IPS-15b (cell line): ENCODE measurements around the gene ARHGAP8.
"Not testable (repeated sequence)": the region's sequence is repeated elsewhere in the genome, so short reads cannot be mapped to it uniquely, and the experiment has no call there.

Experiments used
- H3K27me3 ChIP-seq: one replicate; pipeline ENCODE4 v1.6.1; 2013; ENCODE audit warnings: low read length; ENCODE audit not compliant: control insufficient read depth, insufficient read depth
- H3K36me3 ChIP-seq: one replicate; pipeline ENCODE4 v1.6.1; 2013; ENCODE audit warnings: low read length; ENCODE audit not compliant: control insufficient read depth, insufficient read depth
- H3K4me1 ChIP-seq: one replicate; pipeline ENCODE4 v1.6.1; 2013; ENCODE audit warnings: mild to moderate bottlenecking, low read length; ENCODE audit not compliant: control insufficient read depth, insufficient read depth
- H3K4me3 ChIP-seq: one replicate; pipeline ENCODE4 v1.5.1; 2013; ENCODE audit warnings: low read depth, low read length
- H3K9ac ChIP-seq: one replicate; pipeline ENCODE4 v1.6.1; 2013; ENCODE audit warnings: low read depth, mild to moderate bottlenecking, low read length
- H3K9me3 ChIP-seq: one replicate; pipeline ENCODE4 v1.6.1; 2013; ENCODE audit warnings: mild to moderate bottlenecking, low read length; ENCODE audit not compliant: control insufficient read depth, insufficient read depth

ARHGAP8 gene

GRCh38 chr22:44846726-44847275 is 94.4 kb downstream of the ARHGAP8 start:
- Histone ChIP-seq H3K9ac (no peak overlapping the region), H3K27me3 (no peaks in the 10 kb centered on the region), H3K36me3 (peaks cover 12% of the 10 kb centered on the region), H3K4me1 (no peaks in the 10 kb centered on the region), H3K9me3 (no peaks in the 10 kb centered on the region), H3K4me3 (no peak overlapping the region)

GRCh38 chr22:44847380-44847779 is 95.0 kb downstream of the ARHGAP8 start:
- H3K4me3 ChIP-seq: no peak overlapping the region
- H3K9ac ChIP-seq: no peak overlapping the region
- H3K4me1 ChIP-seq: no peaks in the 10 kb centered on the region
- H3K36me3 ChIP-seq: peaks cover 11% of the 10 kb centered on the region
- H3K9me3 ChIP-seq: no peaks in the 10 kb centered on the region
- H3K27me3 ChIP-seq: no peaks in the 10 kb centered on the region

DNA sequence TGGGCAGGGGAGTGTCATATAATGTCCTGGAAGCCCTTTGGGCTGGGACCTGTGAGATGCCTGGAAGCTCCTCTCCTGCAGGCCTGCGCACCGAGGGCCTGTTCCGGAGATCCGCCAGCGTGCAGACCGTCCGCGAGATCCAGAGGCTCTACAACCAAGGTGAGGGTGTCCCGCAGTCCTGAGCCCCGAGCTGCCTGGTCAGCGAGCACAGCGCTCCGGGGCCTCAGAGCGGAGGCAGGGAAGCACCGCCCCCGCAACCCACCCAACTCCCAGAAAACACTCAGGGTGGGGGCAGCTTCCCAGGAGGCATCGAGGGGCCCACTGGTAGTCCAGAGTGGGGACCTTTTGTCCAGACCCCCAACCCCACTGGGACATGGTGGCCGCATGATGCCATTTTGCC is 95.5 kb downstream of the ARHGAP8 start:
- H3K4me3 ChIP-seq: no peak overlapping the region
- no peak overlapping the region for H3K9ac ChIP-seq
- H3K4me1 ChIP-seq: no peaks in the 10 kb centered on the region
- H3K36me3 ChIP-seq: peaks cover 11% of the 10 kb centered on the region
- H3K9me3 ChIP-seq: no peaks in the 10 kb centered on the region
- H3K27me3 ChIP-seq: no peaks in the 10 kb centered on the region

- no peak overlapping the region for H3K9ac ChIP-seq
- no peaks in the 10 kb centered on the region for H3K27me3 ChIP-seq
- H3K4me1 ChIP-seq: no peaks in the 10 kb centered on the region
- peaks cover 11% of the 10 kb centered on the region for H3K36me3 ChIP-seq
- H3K9me3 ChIP-seq: no peaks in the 10 kb centered on the region
- H3K4me3 ChIP-seq: no peak overlapping the region
Measured at GRCh38 chr22:44848296-44848741, 95.9 kb downstream of the ARHGAP8 start.

- Histone ChIP-seq H3K4me1 (no peaks in the 10 kb centered on the region), H3K9ac (no peak overlapping the region), H3K9me3 (no peaks in the 10 kb centered on the region), H3K27me3 (no peaks in the 10 kb centered on the region), H3K36me3 (peaks cover 11% of the 10 kb centered on the region), H3K4me3 (no peak overlapping the region)
Measured at GRCh38 chr22:44848791-44849420, 96.5 kb downstream of the ARHGAP8 start.

GRCh38 chr22:44850946-44851345 is 98.6 kb downstream of the ARHGAP8 start:
- Histone ChIP-seq H3K27me3 (no peaks in the 10 kb centered on the region), H3K4me1 (no peaks in the 10 kb centered on the region), H3K4me3 (no peak overlapping the region), H3K9ac (no peak overlapping the region), H3K36me3 (peaks cover 7% of the 10 kb centered on the region), H3K9me3 (no peaks in the 10 kb centered on the region)

- not testable (repeated sequence) for H3K27me3 ChIP-seq, H3K9ac ChIP-seq, H3K9me3 ChIP-seq, H3K4me1 ChIP-seq, H3K4me3 ChIP-seq, H3K36me3 ChIP-seq
Measured at GRCh38 chr22:44854641-44855040, 102.3 kb downstream of the ARHGAP8 start.

GRCh38 chr22:44855855-44856254 is 103.5 kb downstream of the ARHGAP8 start:
- no peaks in the 10 kb centered on the region for H3K27me3 ChIP-seq
- H3K4me3 ChIP-seq: no peak overlapping the region
- no peaks in the 10 kb centered on the region for H3K9me3 ChIP-seq
- H3K9ac ChIP-seq: no peak overlapping the region
- peaks cover 6% of the 10 kb centered on the region for H3K36me3 ChIP-seq
- no peaks in the 10 kb centered on the region for H3K4me1 ChIP-seq

DNA sequence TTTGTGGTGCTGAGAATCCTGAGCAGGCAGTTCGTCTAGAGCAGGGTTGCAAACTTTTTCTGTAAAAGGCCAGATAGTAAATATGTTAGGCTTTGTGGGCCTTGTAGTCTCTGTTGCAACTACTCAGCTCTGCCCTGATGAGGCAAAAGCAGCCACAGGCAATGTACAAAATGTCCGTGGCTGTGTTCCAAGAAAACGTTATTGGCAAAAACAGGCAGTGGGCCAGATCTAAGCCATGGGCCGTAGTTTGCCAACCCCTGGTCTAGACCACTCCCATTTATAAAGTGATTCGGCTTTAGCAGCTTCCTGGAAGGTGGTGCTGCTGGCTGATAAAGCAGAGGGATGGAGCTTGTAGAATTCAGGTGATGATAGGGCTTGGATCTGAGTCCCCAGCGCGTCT is 106.4 kb downstream of the ARHGAP8 start:
- H3K4me3 ChIP-seq, H3K9me3 ChIP-seq, H3K36me3 ChIP-seq, H3K4me1 ChIP-seq, H3K9ac ChIP-seq, H3K27me3 ChIP-seq: not testable (repeated sequence)

DNA sequence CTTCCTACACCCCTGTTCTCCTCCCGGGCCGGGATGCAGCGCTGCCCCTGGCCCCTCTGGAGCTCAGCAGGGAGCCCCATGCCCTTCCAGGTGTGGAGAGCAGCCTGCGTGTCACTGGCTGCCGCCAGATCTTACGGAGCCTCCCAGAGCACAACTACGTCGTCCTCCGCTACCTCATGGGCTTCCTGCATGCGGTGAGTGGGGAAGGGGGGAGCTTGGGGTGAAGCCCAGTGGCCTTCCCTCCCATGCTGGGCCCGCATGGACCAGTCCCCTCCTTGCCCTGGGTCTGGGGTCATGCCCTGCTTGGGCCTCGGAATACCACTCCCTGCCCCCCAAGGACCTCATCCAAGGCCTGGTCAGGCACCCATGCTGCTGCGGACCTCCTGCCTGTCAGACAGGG is 107.3 kb downstream of the ARHGAP8 start:
- Histone ChIP-seq H3K27me3 (no peaks in the 10 kb centered on the region), H3K9me3 (no peaks in the 10 kb centered on the region), H3K9ac (no peak overlapping the region), H3K4me1 (no peaks in the 10 kb centered on the region), H3K36me3 (peaks cover 9% of the 10 kb centered on the region), H3K4me3 (no peak overlapping the region)

DNA sequence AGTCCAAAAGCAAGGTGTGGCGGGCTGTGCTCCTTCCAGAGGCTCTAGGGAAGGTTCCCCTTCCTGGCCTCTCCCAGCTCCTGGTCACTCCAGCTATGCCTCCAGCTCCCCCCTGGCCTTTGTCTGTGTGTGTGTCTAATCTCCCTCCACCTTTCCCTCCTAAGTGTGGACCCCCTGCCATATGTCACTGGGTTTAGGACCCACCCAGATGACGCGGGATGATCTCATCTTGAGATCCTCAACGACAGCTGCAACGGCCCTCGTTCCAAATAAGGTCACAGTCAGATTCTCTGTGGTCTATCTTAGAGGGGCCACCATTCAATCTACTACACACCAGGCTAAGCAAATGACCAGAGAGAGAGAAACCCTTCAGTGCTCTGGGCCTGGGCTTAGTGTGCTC is 107.9 kb downstream of the ARHGAP8 start:
- H3K9me3 ChIP-seq: no peaks in the 10 kb centered on the region
- no peak overlapping the region for H3K4me3 ChIP-seq
- H3K36me3 ChIP-seq: peaks cover 13% of the 10 kb centered on the region
- no peaks in the 10 kb centered on the region for H3K4me1 ChIP-seq
- no peaks in the 10 kb centered on the region for H3K27me3 ChIP-seq
- no peak overlapping the region for H3K9ac ChIP-seq

GRCh38 chr22:44861245-44861644 is 108.9 kb downstream of the ARHGAP8 start:
- H3K4me1 ChIP-seq: no peaks in the 10 kb centered on the region
- H3K4me3 ChIP-seq: no peak overlapping the region
- H3K36me3 ChIP-seq: peaks cover 13% of the 10 kb centered on the region
- H3K27me3 ChIP-seq: no peaks in the 10 kb centered on the region
- no peaks in the 10 kb centered on the region for H3K9me3 ChIP-seq
- H3K9ac ChIP-seq: no peak overlapping the region
